Mucosa of descending colon (tissue), 3 donors: ENCODE measurements around the gene SPARC. TPM values are rescaled to one million over a fixed set of nuclear protein-coding genes. Genes with fewer than 3 reads are reported as not detected.

Experiments used
- ATAC-seq: fragments of 200-7000 bp; cut with Tn5 transposase; one replicate; pipeline ENCODE4 v1.9.1; 2020; ENCODE audit warnings: mild to moderate bottlenecking, moderate library complexity
- DNase-seq, 3 donors: peaks; one replicate each; pipeline ENCODE4 v3.0.0-alpha.2; 2020
- H3K36me3 ChIP-seq: fragments of 200-600 bp; one replicate; pipeline ENCODE4 v1.8.0; 2021; ENCODE audit warnings: low read depth, mild to moderate bottlenecking
- H3K4me1 ChIP-seq: fragments of 200-600 bp; one replicate; pipeline ENCODE4 v1.8.0; 2021; ENCODE audit warnings: low read depth, mild to moderate bottlenecking
- H3K4me3 ChIP-seq: fragments of 200-600 bp; one replicate; pipeline ENCODE4 v1.8.0; 2021; ENCODE audit warnings: mild to moderate bottlenecking
- H3K9me3 ChIP-seq: fragments of 200-600 bp; one replicate; pipeline ENCODE4 v1.8.0; 2021; ENCODE audit warnings: mild to moderate bottlenecking
- intact Hi-C, 2 donors: fragments of 100-400 bp; cut with DNase I in 1 of 2; cut with micrococcal nuclease in 1 of 2; formaldehyde crosslinking; loops; one replicate each; pipeline versions ENCODE4 v1.11.0 to v1.11.1; 2022; cut with DNase I, micrococcal nuclease
- total RNA-seq, 3 donors: library from RNA; stranded (reverse); fragmentation: NEBNext Ultra II Directional in 2 of 3; extraction: Animal tissue kit (Norgen Biotek cat#: 25700) in 2 of 3; gene quantifications; one replicate each; pipeline versions ENCODE4 v1.2.1 to v1.2.4, GENCODE V29; 2021 to 2023
- TF ChIP-seq, protein P1 (sequence below): fragments of 200-600 bp; IDR thresholded peaks from one replicate; pipeline ENCODE4 v1.8.0; 2022; ENCODE audit warnings: antibody characterized with exemption, mild to moderate bottlenecking
- donor health status: DM: no; HTN: no; CAD: no; lungs with moderate emphysema.
- donor health status: DM: no; HTN: no; CAD: no.
- donor health status: DM: no; HTN: yes; CAD: no.

The SPARC gene
- total RNA-seq, 3 donors from 2014 or later: 78.0 to 410 (median 227) TPM

DNA sequence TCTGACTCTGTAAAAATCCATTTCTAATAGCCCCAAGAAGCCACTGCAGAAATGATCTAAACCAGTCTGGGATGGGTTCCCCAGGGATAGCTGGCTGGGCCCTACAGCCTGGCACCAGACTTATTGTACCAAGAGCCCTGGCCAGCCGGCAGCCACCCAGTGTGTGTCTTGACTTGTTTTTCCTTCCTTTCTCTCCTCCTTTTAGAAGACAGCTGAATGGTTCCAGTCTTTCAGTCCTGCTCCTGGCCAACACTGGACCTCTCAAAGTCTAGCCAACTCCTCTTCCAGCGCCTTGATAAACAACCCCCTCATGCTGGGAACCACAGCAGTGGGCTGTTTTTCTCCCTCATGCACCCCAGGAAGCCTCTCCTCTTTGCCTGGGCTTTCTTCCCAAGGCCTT is 37.6 kb upstream of the SPARC start:
- TF ChIP-seq, protein P1, sequence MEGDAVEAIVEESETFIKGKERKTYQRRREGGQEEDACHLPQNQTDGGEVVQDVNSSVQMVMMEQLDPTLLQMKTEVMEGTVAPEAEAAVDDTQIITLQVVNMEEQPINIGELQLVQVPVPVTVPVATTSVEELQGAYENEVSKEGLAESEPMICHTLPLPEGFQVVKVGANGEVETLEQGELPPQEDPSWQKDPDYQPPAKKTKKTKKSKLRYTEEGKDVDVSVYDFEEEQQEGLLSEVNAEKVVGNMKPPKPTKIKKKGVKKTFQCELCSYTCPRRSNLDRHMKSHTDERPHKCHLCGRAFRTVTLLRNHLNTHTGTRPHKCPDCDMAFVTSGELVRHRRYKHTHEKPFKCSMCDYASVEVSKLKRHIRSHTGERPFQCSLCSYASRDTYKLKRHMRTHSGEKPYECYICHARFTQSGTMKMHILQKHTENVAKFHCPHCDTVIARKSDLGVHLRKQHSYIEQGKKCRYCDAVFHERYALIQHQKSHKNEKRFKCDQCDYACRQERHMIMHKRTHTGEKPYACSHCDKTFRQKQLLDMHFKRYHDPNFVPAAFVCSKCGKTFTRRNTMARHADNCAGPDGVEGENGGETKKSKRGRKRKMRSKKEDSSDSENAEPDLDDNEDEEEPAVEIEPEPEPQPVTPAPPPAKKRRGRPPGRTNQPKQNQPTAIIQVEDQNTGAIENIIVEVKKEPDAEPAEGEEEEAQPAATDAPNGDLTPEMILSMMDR: no peak
- intact Hi-C loops: no loop called here
- ATAC-seq: no peak
- Histone ChIP-seq H3K4me3 (no peak overlapping the region), H3K36me3 (no peaks in the 10 kb centered on the region), H3K4me1 (no peaks in the 10 kb centered on the region), H3K9me3 (peaks cover 4% of the 10 kb centered on the region)
- no peak for DNase-seq

DNA sequence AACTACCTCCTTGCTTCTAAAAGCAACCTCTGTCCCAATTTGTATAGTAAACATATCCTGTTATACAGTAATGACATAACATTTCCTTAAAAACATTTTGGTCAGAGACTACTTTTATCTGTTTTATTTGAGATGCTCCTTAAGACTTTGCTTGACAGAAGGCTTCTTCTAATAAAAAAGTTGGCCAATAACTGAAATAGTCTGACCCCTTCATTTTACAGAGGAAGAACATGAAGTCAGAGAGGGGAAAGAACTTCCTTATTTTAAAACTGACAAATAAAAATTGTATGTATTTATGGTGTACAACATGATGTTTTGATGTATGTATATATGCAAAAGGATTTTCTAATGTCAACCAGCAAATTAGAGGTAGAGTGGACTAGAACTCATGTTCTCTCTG is 35.8 kb upstream of the SPARC start:
- intact Hi-C loops: no loop called here
- TF ChIP-seq, protein P1: no peak
- H3K9me3 ChIP-seq: no peaks in the 10 kb centered on the region
- H3K4me1 ChIP-seq: no peaks in the 10 kb centered on the region
- H3K4me3 ChIP-seq: no peak overlapping the region
- DNase-seq (no peak), ATAC-seq (no peak)
- no peaks in the 10 kb centered on the region for H3K36me3 ChIP-seq

DNA sequence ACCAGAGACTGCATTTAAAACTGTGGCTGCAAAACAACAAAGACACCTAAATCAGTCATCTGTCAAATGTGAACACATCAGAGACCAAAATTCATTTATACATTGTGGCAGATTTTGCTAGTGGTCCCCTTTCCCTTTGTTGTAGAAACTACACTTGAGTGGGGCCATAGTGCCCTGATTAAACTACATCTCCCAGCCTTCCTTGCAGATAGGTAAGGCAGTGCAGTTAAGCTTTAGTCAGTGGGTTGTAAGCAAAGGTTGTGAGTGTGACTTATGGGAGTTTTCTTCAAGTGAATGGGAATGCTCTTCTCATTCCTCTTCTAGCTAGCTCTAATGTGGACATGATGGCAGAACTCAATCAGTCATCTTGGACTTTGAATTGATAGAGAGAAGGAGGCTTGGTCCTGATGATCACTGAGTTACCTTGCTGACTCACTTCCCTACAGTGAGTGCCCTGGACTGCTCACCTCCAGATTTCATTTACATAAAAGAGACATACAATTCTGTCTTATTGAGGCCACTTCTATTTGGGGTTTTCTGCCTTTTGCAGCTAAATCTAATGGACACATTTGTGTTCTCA is 35.2 kb upstream of the SPARC start:
- intact Hi-C loops: no loop called here
- Histone ChIP-seq H3K9me3 (no peaks in the 10 kb centered on the region), H3K36me3 (no peaks in the 10 kb centered on the region), H3K4me1 (no peaks in the 10 kb centered on the region), H3K4me3 (no peak overlapping the region)
- ATAC-seq: peak; percentile 79
- TF ChIP-seq, protein P1: no peak
- DNase-seq: no peak

DNA sequence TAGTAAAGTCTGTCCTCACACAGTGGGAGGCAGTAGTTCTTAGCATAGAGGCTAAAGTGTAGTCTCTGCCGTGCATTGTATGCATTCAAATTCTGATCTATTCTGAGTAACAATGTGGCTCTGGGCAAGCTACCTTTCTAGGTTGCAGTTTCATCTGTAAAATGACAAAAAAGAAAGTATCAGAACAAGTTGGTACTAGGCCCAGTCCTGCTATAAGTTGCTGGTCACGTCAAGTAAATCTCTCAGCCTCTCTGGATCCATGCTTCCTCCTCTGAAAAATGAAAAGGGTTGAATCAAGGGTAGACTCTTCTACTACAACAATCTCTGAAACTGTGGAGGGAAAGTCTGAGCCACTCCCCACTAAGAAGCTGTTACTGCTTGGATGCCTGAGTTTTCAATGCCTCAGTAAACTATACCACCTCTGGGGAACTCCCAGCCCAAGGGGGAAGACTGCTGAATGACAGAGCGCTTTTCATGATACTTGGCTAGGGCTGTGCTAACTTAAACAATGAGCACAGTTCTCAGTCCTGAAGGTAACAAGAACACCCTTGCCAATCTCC is 34.5 kb upstream of the SPARC start:
- ATAC-seq: peak; percentile 11
- no peaks in the 10 kb centered on the region for H3K36me3 ChIP-seq
- H3K4me1 ChIP-seq: no peaks in the 10 kb centered on the region
- no peak for DNase-seq
- no peak overlapping the region for H3K4me3 ChIP-seq
- intact Hi-C loops: no loop called here
- TF ChIP-seq, protein P1: no peak
- H3K9me3 ChIP-seq: no peaks in the 10 kb centered on the region

DNA sequence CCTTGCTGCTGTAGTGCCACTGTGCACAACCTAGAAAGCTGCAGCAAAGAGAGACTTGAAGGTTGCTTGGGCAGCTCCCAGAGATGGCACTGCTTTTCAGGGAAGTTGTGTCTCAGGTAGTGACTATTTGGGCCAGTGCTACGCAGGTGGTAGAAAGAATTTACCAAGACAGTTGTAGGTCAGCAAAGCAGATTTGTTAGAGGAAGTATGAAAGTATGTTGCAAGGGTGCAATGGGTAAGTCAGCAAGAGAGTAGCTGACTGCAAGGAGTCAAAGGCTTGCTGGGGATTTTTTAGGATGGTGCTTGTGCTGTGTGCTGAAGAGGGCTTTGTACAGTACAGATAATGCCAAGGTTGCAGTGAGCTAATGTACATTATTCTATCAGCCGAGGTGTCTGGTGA is 33.5 kb upstream of the SPARC start:
- ATAC-seq: no peak
- Histone ChIP-seq H3K4me3 (no peak overlapping the region), H3K9me3 (no peaks in the 10 kb centered on the region), H3K36me3 (no peaks in the 10 kb centered on the region), H3K4me1 (no peaks in the 10 kb centered on the region)
- TF ChIP-seq, protein P1: no peak
- intact Hi-C loops: no loop called here
- no peak for DNase-seq
